CD4-positive, alpha-beta T cell treated with Interleukin-10 for 1 hour (primary cell): ENCODE measurements around the gene DIAPH3.

Experiments
- DNase-seq: peaks from one replicate; pipeline ENCODE4 v3.0.0-alpha.2; 2020

Gene DIAPH3

GRCh38 chr13:59701261-59701660 lies 462.5 kb downstream of the DIAPH3 start:
- no peak for DNase-seq

- no peak for DNase-seq
Measured at GRCh38 chr13:59700281-59700680, 463.4 kb downstream of the DIAPH3 start.

DNA sequence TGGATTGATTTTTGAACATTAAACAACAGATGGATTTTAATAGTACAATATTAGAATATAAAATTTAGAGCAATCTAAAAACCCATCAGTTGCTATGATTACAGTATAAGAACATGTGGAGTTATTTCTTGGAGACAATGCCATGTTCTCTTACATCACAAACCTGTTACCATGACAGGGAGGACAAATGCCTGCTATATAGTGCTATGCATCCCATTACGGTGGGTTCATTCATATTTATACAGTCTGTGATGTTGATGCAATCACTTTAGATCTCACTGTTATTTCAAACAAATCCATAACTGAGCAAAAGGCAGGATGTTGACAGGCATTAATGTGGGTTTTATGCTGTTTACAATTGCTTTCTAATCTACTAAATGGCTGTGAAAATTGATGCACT lies 467.5 kb downstream of the DIAPH3 start:
- DNase-seq = no peak

DNA sequence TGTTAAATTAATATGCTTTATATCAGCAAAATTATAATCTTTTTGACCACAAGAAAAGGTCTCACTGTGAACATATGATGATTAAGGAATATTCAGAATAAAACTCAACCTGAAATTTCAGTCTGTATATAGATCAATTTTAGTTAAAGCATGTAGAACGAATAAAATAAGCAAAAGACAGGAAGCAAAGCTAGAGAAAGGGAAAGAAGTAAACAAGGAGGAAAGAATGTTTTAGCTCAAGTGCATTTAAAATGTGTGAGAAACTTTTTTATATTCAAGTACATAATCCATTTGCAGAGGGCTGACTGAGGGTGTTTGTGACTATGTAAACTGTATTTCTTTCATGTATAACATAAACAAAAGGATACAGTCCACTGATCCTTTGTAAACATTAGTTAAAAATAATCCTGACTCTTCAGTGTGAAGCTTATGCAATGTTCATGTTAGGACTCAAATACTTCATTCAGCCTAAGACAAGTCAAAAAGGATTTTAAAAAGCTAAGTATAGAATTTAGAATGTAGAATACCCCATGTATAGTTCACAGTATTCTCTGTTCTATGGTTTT lies 472.1 kb downstream of the DIAPH3 start:
- no peak for DNase-seq

- no peak for DNase-seq
Measured at GRCh38 chr13:59690857-59691500, 472.7 kb downstream of the DIAPH3 start.

DNA sequence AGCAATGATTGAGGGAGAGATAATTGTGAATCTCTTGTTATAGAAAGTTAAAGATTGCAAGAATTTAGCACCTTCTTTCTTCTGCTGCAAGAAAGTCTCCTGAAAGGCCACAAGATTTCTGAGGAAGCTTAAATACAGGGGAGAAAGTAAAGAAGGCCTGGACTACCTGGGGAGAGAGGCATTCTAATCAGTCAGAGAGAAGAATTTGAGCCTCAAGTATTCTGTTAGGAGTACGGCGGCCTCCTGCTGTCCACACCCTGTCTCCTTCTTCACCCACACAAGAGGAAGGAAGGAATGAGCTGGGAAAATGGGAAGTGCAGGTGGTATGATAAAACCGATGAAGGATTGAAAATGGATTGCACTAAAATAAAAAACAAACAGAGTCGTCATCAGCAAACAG lies 474.7 kb downstream of the DIAPH3 start:
- no peak for DNase-seq

DNA sequence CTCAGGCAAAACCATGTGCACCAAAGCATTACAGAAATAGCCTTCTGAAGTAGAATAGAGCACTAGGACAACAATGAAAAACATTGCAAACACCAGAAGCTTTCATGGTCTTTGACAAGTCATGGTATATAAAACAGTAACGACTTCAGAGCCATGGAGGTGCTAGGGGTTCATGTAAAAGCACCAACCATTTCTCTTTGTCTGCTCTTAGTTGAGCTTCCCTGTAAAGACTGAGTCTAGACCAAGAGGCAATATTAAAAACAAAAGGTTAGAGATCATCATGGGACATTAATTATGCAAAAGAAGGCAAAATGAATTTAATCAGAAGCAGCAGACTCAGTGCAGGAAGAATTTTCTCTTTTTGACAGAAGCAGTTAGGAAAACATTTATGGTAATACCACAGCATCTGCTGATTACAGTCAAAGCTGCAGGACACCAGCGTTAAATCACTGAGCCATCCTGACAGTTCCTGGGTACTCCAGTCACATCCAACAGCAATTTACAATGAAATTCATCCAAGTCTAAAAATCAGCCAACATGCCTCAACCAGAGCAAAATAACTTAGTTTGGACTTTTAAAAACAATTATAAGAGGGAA lies 476.8 kb downstream of the DIAPH3 start:
- no peak for DNase-seq

- DNase-seq = no peak
Measured at GRCh38 chr13:59684105-59684504, 479.6 kb downstream of the DIAPH3 start.

GRCh38 chr13:59681636-59682311 lies 482.0 kb downstream of the DIAPH3 start:
- DNase-seq = no peak

DNA sequence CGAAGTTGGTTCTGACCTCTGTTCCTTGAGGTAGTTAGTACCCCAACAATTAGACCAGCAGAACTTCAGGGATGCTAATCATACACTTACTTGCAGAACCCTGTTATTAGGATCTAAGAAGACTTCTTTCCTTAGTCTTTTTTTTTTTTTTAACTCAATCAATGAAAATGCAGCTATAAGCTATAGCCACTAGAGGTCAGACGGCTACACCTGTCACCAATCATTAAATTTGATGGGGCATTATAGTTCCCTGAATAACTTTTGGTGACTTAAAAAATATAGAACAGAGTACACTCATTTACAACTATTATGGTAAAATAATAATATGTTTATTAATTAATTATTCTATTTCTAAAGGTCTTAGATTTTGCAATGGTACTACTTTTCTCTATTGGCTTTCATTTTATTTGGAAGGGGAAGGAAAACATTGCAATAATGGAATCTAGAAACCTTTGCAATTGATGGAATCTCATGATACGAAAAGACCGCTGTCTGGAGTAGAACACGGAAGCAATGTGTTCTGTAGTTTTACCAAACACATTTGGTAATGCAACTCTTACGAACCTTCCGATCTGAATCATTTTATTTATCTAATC lies 483.2 kb downstream of the DIAPH3 start:
- peak; percentile 8 for DNase-seq

- no peak for DNase-seq
Measured at GRCh38 chr13:59679254-59679653, 484.5 kb downstream of the DIAPH3 start.

DNA sequence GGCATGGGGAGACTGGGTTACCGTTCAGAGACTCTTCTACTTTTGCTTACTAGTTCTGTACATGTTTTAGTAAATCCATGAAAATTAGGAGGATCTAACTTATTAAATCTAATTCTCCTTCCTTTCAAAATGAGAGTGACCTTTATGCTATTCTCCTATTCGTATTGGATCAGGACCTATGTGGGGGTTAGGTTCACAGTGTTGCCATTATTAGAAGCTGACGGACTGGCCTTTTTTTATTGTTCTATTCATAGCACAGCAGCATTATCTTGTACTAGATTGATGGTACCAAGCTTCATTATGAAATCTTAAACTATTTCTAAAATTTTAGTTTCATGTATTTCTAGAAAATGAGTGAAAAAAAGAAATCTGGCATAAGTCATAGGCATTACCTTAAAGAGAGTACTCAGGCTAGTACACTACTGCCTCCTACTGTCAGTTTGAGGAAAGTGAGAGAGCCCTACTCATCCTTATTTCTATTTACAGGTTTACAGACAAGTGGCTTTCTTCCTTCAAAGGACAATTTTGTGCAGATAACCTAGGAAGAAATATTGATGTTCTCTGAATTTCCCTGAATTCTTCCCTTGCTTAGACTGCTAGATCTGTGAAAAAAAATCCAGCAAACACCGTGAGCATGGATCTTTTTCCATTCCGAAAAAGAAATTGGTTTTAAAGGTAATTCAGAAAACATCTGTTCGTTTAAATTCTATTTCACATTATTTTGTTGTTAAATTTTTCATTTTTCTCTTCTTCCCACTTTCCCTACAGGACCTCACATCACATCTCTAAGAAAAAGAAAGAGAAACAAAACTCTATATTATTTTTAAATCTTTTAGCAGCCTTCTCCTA lies 485.5 kb downstream of the DIAPH3 start:
- peak; percentile 46 for DNase-seq

GRCh38 chr13:59677430-59677829 lies 486.3 kb downstream of the DIAPH3 start:
- no peak for DNase-seq

DNA sequence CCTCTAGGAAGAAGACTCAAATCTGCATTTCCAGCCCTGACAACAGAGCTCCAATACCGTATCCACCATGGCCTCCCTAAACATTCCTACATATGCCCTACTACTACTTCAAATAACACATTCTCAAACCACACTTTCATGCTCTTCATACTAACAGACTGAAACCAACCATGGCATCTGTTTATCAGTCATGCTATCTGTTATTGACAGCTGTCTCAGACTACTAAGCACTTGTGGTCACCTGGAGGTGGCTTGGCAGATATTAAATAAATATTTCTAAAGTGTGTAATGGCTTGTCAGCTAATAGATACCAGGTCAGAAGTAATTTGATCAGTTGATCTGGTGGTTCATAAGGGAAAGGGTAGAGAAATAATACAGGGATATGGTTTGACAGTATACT lies 489.1 kb downstream of the DIAPH3 start:
- no peak for DNase-seq

DNA sequence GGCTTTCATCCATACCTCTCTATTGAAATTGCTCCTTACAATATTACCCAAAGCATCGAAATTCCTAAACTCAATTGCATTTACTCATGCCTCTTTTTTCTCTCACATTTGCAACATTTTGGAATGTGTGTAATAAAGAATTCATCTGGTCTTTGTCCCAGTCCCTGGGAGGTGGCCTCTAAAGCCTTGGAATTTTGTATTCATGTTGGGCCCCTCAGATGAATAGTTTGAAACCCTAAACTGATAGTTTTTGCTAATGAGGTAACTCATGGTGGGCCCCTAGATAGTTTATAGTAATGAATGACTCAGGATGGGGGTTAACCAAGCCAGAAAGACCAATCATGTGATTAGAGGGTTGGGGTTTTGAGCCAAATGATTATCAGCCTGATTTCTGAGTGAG lies 490.4 kb downstream of the DIAPH3 start:
- DNase-seq = no peak

DNA sequence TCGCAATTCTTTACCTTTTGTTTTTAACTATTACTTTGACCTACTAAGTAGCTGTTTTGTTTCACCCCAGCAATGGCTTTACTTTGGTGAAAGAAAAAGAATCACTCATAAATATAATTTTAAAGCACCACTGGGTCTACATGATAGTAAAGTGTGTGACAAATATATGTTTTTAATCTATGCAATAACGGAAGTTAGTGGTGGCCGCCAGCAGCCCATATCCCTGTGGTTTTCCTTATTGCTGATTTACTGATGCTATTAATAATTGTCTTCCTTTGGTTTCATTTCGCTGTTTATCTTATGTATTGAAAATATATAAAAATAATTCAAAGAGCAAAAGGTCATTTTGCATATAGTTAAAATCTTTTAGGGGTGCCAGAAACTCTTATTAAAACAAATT lies 491.3 kb downstream of the DIAPH3 start:
- DNase-seq = no peak

DNA sequence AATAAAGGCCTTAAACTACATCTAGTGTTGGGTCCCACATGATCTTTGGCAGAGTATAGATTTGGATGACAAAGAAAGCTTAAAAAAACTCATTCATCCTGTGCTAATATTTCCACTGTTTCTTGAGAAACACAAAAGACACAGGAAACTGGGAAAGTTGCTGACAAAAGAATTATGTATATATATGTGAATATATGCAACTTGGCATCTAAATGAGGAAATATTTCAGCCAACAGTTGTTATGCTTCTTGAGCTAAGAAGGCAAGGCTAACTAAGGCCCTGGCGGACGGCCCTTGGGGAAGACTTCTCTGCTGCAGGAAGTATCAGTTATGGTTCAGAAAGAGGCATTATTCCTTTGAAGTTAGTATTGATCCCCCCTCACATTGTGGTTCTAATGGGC lies 491.8 kb downstream of the DIAPH3 start:
- DNase-seq = no peak

- DNase-seq = no peak
Measured at GRCh38 chr13:59666504-59666903, 497.2 kb downstream of the DIAPH3 start.

DNA sequence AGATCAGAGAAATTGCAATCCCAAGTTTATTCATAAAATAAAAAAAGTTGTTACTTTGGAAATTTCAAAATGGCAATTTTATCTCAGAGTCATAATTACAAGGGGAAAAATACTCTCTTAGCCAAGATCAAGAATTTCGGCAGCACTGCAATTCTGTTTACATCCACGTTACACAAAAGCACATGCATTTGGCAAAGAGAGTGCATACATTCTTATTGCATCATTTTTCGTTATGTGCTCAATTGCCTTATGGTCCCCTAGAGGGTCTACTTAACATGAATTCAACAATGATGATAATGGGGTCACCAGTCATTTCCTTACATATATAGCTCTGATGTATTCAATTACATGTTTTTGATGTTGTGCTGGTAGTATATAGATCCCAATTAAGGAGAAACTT lies 498.0 kb downstream of the DIAPH3 start:
- DNase-seq = no peak

- DNase-seq = no peak
Measured at GRCh38 chr13:59665184-59665583, 498.5 kb downstream of the DIAPH3 start.

GRCh38 chr13:59664586-59664985 lies 499.1 kb downstream of the DIAPH3 start:
- no peak for DNase-seq

GRCh38 chr13:59663707-59664106 lies 500.0 kb downstream of the DIAPH3 start:
- DNase-seq = no peak

- DNase-seq = no peak
Measured at GRCh38 chr13:59660582-59660981, 503.1 kb downstream of the DIAPH3 start.
